Mesothelial cell of epicardium (in vitro differentiated cells): ENCODE data around the gene CRACR2B. TPM values are rescaled to one million over a fixed set of nuclear protein-coding genes. Genes with fewer than 3 reads are reported as not detected.

Source experiments
- DNase-seq, 2 experiments: peaks; one replicate each; pipeline ENCODE4 v3.0.0; 2021; ENCODE audit warnings: low spot score in 2 of 2; ENCODE audit not compliant: unreplicated experiment in 2 of 2
- H3K27ac Mint-ChIP-seq: 2 replicates; pipeline ENCODE4 v1.8.0; 2021; ENCODE audit warnings: mixed read lengths
- H3K27me3 Mint-ChIP-seq: 2 replicates; pipeline ENCODE4 v1.8.0; 2021; ENCODE audit warnings: low read depth, mixed read lengths
- H3K36me3 Mint-ChIP-seq: 2 replicates; pipeline ENCODE4 v1.8.0; 2021; ENCODE audit warnings: mixed read lengths
- H3K4me1 Mint-ChIP-seq: 2 replicates; pipeline ENCODE4 v1.8.0; 2021; ENCODE audit warnings: mixed read lengths
- H3K4me3 Mint-ChIP-seq: 2 replicates; pipeline ENCODE4 v1.8.0; 2021; ENCODE audit warnings: mild to moderate bottlenecking, moderate library complexity, mixed read lengths
- H3K9me3 Mint-ChIP-seq: 2 replicates; pipeline ENCODE4 v1.8.0; 2021; ENCODE audit warnings: mixed read lengths
- CTCF ChIP-seq: fragments of 200-600 bp; sonication (generic); IDR thresholded peaks from one replicate; pipeline ENCODE4 v1.5.0; 2021; ENCODE audit warnings: antibody characterized with exemption; ENCODE audit not compliant: unreplicated experiment
- total RNA-seq: library from RNA; stranded (reverse); gene quantifications from 3 replicates; pipeline ENCODE4 v1.2.1, GENCODE V29; 2021

CRACR2B gene
- total RNA-seq, 1 donor from 2014 or later, result 9.9 TPM

DNA sequence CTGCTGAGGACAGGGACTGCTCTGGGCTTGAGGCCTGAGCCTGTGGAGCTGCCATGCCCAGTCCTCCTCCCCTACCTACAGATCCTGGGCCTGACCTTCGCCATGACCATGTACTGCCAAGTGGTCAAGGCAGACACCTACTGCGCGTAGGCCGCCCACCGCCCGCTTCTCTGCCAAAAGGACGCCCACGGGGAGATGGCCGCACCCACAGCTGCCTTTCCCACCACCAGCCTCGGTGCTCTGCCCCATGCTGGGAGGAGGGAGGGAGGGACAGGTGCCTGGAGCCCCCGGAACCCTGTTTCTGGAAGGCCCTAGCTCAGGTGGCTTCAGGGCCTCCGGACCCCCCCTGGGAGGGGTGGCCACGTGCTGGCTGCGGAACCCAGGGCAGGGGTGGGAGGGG, 38.8 kb downstream of the CRACR2B start:
- Mint-ChIP-seq H3K9me3 (no peaks in the 10 kb centered on the region), H3K27me3 (no peaks in the 10 kb centered on the region), H3K36me3 (peaks cover 4% of the 10 kb centered on the region), H3K4me1 (peaks cover 16% of the 10 kb centered on the region), H3K4me3 (no peak overlapping the region), H3K27ac (no peak overlapping the region)
- no peak for DNase-seq
- no peak for TF ChIP-seq CTCF

DNA sequence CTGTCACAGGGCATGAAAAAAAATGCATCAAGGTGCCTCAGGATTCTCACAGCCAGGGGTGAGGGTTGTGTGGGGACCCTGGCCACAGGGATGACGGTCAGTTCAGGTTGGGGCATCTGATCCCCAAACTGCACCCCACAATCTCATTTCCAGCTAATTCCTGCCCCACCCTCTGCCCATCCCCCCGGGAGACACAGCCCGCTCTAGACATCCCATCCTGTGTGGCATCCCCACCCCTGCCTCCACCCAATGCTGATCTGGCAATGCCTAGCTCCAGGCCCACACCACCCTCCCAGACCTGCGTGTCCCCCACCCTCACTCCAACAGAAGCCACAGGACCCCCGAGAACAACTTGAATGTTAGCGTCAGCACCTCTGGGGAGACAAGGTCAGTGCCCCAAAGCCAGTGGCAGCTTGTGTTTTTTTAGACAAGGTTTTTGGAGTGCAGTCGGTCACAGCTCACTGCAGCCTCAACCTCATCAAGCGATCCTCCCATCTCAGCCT, 40.2 kb downstream of the CRACR2B start:
- H3K36me3 Mint-ChIP-seq, result peaks cover 4% of the 10 kb centered on the region
- H3K27me3 Mint-ChIP-seq, result no peaks in the 10 kb centered on the region
- no peaks in the 10 kb centered on the region for H3K9me3 Mint-ChIP-seq
- no peak overlapping the region for H3K4me3 Mint-ChIP-seq
- TF ChIP-seq CTCF, result no peak
- no peak overlapping the region for H3K27ac Mint-ChIP-seq
- DNase-seq, result no peak
- H3K4me1 Mint-ChIP-seq, result peaks cover 6% of the 10 kb centered on the region

DNA sequence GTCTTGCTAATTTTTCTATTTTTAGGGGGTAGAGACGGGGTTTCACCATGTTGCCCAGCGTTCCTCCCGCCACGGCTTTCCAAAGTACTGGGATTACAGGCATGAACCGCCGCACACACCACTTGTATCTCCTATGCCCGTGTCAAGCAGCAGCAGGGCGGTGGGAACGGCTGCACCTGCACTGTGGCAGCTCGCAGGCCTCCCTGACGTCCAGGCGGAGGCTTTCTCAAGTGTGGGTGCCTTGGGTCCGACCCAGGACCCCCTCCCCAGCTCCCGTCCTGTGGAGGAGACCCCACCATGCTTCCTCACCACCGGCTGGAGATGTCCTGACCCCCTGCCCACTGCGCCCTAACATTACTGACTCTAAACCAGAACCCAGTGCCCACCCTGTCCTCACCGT, 40.7 kb downstream of the CRACR2B start:
- no peaks in the 10 kb centered on the region for H3K27me3 Mint-ChIP-seq
- H3K4me3 Mint-ChIP-seq, result no peak overlapping the region
- no peaks in the 10 kb centered on the region for H3K9me3 Mint-ChIP-seq
- no peak for DNase-seq
- TF ChIP-seq CTCF, result no peak
- H3K27ac Mint-ChIP-seq, result no peak overlapping the region
- peaks cover 1% of the 10 kb centered on the region for H3K4me1 Mint-ChIP-seq
- H3K36me3 Mint-ChIP-seq, result peaks cover 4% of the 10 kb centered on the region

DNA sequence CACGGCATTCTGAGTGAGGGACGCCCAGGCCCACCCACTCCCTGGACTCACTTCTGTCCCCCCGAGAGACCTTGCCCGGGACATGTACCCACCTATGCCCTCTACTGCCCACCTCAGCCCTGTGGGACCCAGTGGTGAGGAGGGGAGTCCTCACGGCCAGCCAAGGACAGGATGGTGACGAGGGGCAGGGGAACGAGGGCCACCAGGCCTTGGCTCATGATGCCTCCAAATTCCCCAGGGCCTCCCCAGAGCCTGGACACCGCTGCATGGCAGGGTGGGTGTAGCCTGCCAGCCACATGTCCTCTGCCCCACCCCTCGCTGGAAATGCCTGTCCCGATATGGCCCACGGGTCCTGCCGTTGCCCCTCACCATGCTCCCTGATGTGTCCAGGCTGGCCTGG, 41.1 kb downstream of the CRACR2B start:
- no peaks in the 10 kb centered on the region for H3K4me1 Mint-ChIP-seq
- TF ChIP-seq CTCF, result no peak
- H3K36me3 Mint-ChIP-seq, result peaks cover 8% of the 10 kb centered on the region
- no peaks in the 10 kb centered on the region for H3K27me3 Mint-ChIP-seq
- no peak overlapping the region for H3K4me3 Mint-ChIP-seq
- H3K9me3 Mint-ChIP-seq, result no peaks in the 10 kb centered on the region
- no peak for DNase-seq
- H3K27ac Mint-ChIP-seq, result no peak overlapping the region

DNA sequence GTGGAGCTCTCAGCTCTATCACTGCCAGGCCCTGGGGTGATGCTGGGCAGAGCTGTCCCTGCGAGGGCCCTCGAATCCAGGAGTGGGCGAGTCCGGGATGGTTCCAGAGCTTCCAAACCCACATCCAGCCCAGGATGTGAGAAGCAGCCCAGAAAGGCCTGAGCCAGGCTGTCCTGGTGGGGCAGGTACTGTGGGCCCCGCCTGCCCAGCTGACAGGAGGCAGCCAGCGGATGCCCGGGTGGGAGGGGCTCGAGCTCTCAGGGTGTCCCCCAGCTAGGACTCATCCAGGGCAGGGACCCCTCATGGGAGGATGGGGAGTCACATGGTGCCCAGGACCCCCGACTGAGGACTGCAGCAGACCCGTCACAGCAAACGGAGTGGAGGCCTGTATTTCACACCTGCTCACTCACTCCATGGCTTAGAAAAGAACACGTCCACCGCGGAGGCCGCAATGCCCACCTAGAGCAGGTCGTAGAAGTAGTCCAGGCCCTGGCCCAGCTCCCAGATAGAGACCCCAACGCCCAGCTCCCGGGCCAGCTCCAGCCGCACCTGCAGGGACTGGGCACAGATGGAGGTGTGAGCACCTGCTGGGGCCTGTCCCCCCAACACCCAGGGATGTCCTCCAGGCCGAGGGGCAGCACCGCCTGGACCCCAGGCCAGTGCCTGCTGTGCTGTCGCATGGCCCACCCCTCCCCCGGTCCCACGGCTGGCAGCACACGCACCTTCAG, 41.8 kb downstream of the CRACR2B start:
- Mint-ChIP-seq H3K4me1 (no peaks in the 10 kb centered on the region), H3K36me3 (peaks cover 10% of the 10 kb centered on the region), H3K4me3 (no peak overlapping the region), H3K27me3 (no peaks in the 10 kb centered on the region), H3K27ac (no peak overlapping the region), H3K9me3 (no peaks in the 10 kb centered on the region)
- no peak for DNase-seq
- TF ChIP-seq CTCF, result no peak

DNA sequence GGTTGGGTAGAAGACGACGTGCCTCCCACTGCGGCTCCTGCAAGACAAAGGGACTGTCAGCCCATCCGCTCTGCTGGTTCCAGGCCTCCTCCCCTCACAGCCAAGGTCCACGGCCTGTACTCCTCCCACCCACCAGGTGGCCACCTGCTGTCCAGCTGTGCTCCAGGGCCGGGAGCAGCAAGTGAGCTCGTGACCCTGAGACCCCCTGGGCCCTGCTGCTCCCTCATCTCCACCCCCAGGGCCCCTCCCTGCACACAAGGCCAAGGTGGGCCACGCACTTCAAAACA, 42.4 kb downstream of the CRACR2B start:
- DNase-seq, result no peak
- H3K27me3 Mint-ChIP-seq, result no peaks in the 10 kb centered on the region
- H3K4me1 Mint-ChIP-seq, result no peaks in the 10 kb centered on the region
- no peak overlapping the region for H3K4me3 Mint-ChIP-seq
- no peak overlapping the region for H3K27ac Mint-ChIP-seq
- H3K36me3 Mint-ChIP-seq, result peaks cover 11% of the 10 kb centered on the region
- no peaks in the 10 kb centered on the region for H3K9me3 Mint-ChIP-seq
- TF ChIP-seq CTCF, result peak; percentile 17
